ENCODE results near the gene CCDC12.

CCDC12 gene

GRCh38 chr3:46978381-46978780, 1.8 kb upstream of the CCDC12 start:
- no peak overlapping the region for H3K4me2 ChIP-seq (ENCODE audit: low read length, poor library complexity, severe bottlenecking)
- H3K4ac ChIP-seq (ENCODE audit: low read depth in 1 of 2, low read length in 2 of 2), result no peak overlapping the region
- no peak for DNase-seq
- no peak overlapping the region for H2AFZ ChIP-seq (ENCODE audit: low read depth, low read length)
- no peak overlapping the region for H2BK15ac ChIP-seq (ENCODE audit: low read depth, poor library complexity, severe bottlenecking)
- H4K91ac ChIP-seq (ENCODE audit: low read length), result no peak overlapping the region
- peak overlapping the region; percentile 4 for H2AK5ac ChIP-seq (ENCODE audit: low read length, severe bottlenecking)
- no peaks in the 10 kb centered on the region for H3K27me3 ChIP-seq (ENCODE audit: control insufficient read depth in 1 of 2, insufficient read depth in 1 of 2, low read length in 2 of 2)
- no peak overlapping the region for H3K23ac ChIP-seq (ENCODE audit: low read length in 2 of 2)
- H2BK12ac ChIP-seq (ENCODE audit: low read length in 2 of 2), result no peak overlapping the region
- H3K18ac ChIP-seq (ENCODE audit: low read depth in 1 of 2, low read length in 2 of 2), result no peak overlapping the region
- no peak overlapping the region for H4K8ac ChIP-seq (ENCODE audit: low read length)
- WGBS, result 98% methylated on average over 8 of the region's 9 CpGs
- H3K79me1 ChIP-seq (replicated peaks; ENCODE audit: low read length, poor library complexity, severe bottlenecking), result peaks cover 17% of the 10 kb centered on the region
- no peaks in the 10 kb centered on the region for H3K9me3 ChIP-seq (ENCODE audit: control insufficient read depth, low read length)
- H3K9ac ChIP-seq (ENCODE audit: low read length), result no peak overlapping the region
- no peak overlapping the region for H3K4me3 ChIP-seq (ENCODE audit: insufficient read depth in 1 of 2, low read depth in 1 of 2, low read length in 2 of 2)
- no peak overlapping the region for H2BK120ac ChIP-seq (ENCODE audit: low read depth, low read length)
- peaks cover 0 to 5% of the 10 kb centered on the region in 2 experiments for H3K36me3 ChIP-seq (ENCODE audit: control insufficient read depth in 1 of 2, insufficient read depth in 2 of 2, low read depth in 1 of 2, low read length in 2 of 2)
- no peak overlapping the region for H3K27ac ChIP-seq (ENCODE audit: low read length, poor library complexity, severe bottlenecking)
- H3K14ac ChIP-seq (ENCODE audit: low read length in 2 of 2), result no peak overlapping the region
- H2BK5ac ChIP-seq (ENCODE audit: low read depth, low read length, poor library complexity, severe bottlenecking), result no peak overlapping the region
- H3K4me1 ChIP-seq (ENCODE audit: control insufficient read depth, insufficient read depth, low read depth, low read length), result peaks cover 24% of the 10 kb centered on the region

- Histone ChIP-seq H2BK12ac (ENCODE audit: low read length in 2 of 2) (peak overlapping the region; percentile 47 to 75), H3K27ac (ENCODE audit: low read length, poor library complexity, severe bottlenecking) (no peak overlapping the region), H3K9me3 (ENCODE audit: control insufficient read depth, low read length) (no peaks in the 10 kb centered on the region), H3K79me1 (replicated peaks; ENCODE audit: low read length, poor library complexity, severe bottlenecking) (peaks cover 17% of the 10 kb centered on the region), H3K27me3 (ENCODE audit: control insufficient read depth in 1 of 2, insufficient read depth in 1 of 2, low read length in 2 of 2) (no peaks in the 10 kb centered on the region), H3K4me1 (ENCODE audit: control insufficient read depth, insufficient read depth, low read depth, low read length) (peaks cover 24% of the 10 kb centered on the region), H3K4ac (ENCODE audit: low read depth in 1 of 2, low read length in 2 of 2) (no peak overlapping the region), H3K14ac (ENCODE audit: low read length in 2 of 2) (no peak overlapping the region), H3K4me2 (ENCODE audit: low read length, poor library complexity, severe bottlenecking) (no peak overlapping the region), H4K8ac (ENCODE audit: low read length) (no peak overlapping the region), H3K18ac (ENCODE audit: low read depth in 1 of 2, low read length in 2 of 2) (peak overlapping the region in 1 of 2 experiments; percentile 34), H3K23ac (ENCODE audit: low read length in 2 of 2) (no peak overlapping the region), H2BK15ac (ENCODE audit: low read depth, poor library complexity, severe bottlenecking) (peak overlapping the region; percentile 44), H2AFZ (ENCODE audit: low read depth, low read length) (no peak overlapping the region), H3K9ac (ENCODE audit: low read length) (no peak overlapping the region), H4K91ac (ENCODE audit: low read length) (peak overlapping the region; percentile 30), H3K4me3 (ENCODE audit: insufficient read depth in 1 of 2, low read depth in 1 of 2, low read length in 2 of 2) (no peak overlapping the region), H2BK5ac (ENCODE audit: low read depth, low read length, poor library complexity, severe bottlenecking) (no peak overlapping the region), H3K36me3 (ENCODE audit: control insufficient read depth in 1 of 2, insufficient read depth in 2 of 2, low read depth in 1 of 2, low read length in 2 of 2) (peaks cover 0 to 5% of the 10 kb centered on the region in 2 experiments), H2BK120ac (ENCODE audit: low read depth, low read length) (no peak overlapping the region), H2AK5ac (ENCODE audit: low read length, severe bottlenecking) (peak overlapping the region; percentile 87)
- DNase-seq, result no peak
- 99% methylated on average over 5 of the region's 5 CpGs for WGBS
These were observed 1.3 kb upstream of the CCDC12 start for GRCh38 chr3:46977811-46978195.

GRCh38 chr3:46974421-46975171, 1.9 kb downstream of the CCDC12 start:
- Histone ChIP-seq H2BK120ac (ENCODE audit: low read depth, low read length) (no peak overlapping the region), H3K79me1 (replicated peaks; ENCODE audit: low read length, poor library complexity, severe bottlenecking) (peaks cover 8% of the 10 kb centered on the region), H3K27ac (ENCODE audit: low read length, poor library complexity, severe bottlenecking) (no peak overlapping the region), H4K91ac (ENCODE audit: low read length) (no peak overlapping the region), H2BK12ac (ENCODE audit: low read length in 2 of 2) (no peak overlapping the region), H2BK5ac (ENCODE audit: low read depth, low read length, poor library complexity, severe bottlenecking) (no peak overlapping the region), H3K4ac (ENCODE audit: low read depth in 1 of 2, low read length in 2 of 2) (no peak overlapping the region), H3K4me1 (ENCODE audit: control insufficient read depth, insufficient read depth, low read depth, low read length) (peaks cover 31% of the 10 kb centered on the region), H3K4me3 (ENCODE audit: insufficient read depth in 1 of 2, low read depth in 1 of 2, low read length in 2 of 2) (peak overlapping the region in 1 of 2 experiments; percentile 88), H3K9ac (ENCODE audit: low read length) (no peak overlapping the region), H3K14ac (ENCODE audit: low read length in 2 of 2) (no peak overlapping the region), H2AK5ac (ENCODE audit: low read length, severe bottlenecking) (peak overlapping the region; percentile 26), H2BK15ac (ENCODE audit: low read depth, poor library complexity, severe bottlenecking) (no peak overlapping the region), H3K18ac (ENCODE audit: low read depth in 1 of 2, low read length in 2 of 2) (no peak overlapping the region), H2AFZ (ENCODE audit: low read depth, low read length) (no peak overlapping the region), H3K9me3 (ENCODE audit: control insufficient read depth, low read length) (no peaks in the 10 kb centered on the region), H3K23ac (ENCODE audit: low read length in 2 of 2) (no peak overlapping the region), H3K27me3 (ENCODE audit: control insufficient read depth in 1 of 2, insufficient read depth in 1 of 2, low read length in 2 of 2) (no peaks in the 10 kb centered on the region), H4K8ac (ENCODE audit: low read length) (no peak overlapping the region), H3K36me3 (ENCODE audit: control insufficient read depth in 1 of 2, insufficient read depth in 2 of 2, low read depth in 1 of 2, low read length in 2 of 2) (peaks cover under 1 to 9% of the 10 kb centered on the region in 2 experiments), H3K4me2 (ENCODE audit: low read length, poor library complexity, severe bottlenecking) (no peak overlapping the region)
- 95% methylated on average over 9 of the region's 9 CpGs for WGBS
- no peak for DNase-seq

- Histone ChIP-seq H4K91ac (ENCODE audit: low read length) (no peak overlapping the region), H2BK5ac (ENCODE audit: low read depth, low read length, poor library complexity, severe bottlenecking) (no peak overlapping the region), H2BK12ac (ENCODE audit: low read length in 2 of 2) (no peak overlapping the region), H3K14ac (ENCODE audit: low read length in 2 of 2) (no peak overlapping the region), H3K36me3 (ENCODE audit: control insufficient read depth in 1 of 2, insufficient read depth in 2 of 2, low read depth in 1 of 2, low read length in 2 of 2) (peaks cover 9 to 10% of the 10 kb centered on the region in 2 experiments), H3K4ac (ENCODE audit: low read depth in 1 of 2, low read length in 2 of 2) (no peak overlapping the region), H2BK120ac (ENCODE audit: low read depth, low read length) (no peak overlapping the region), H3K23ac (ENCODE audit: low read length in 2 of 2) (no peak overlapping the region), H3K27me3 (ENCODE audit: control insufficient read depth in 1 of 2, insufficient read depth in 1 of 2, low read length in 2 of 2) (no peaks in the 10 kb centered on the region), H3K79me1 (replicated peaks; ENCODE audit: low read length, poor library complexity, severe bottlenecking) (no peaks in the 10 kb centered on the region), H3K9ac (ENCODE audit: low read length) (no peak overlapping the region), H3K27ac (ENCODE audit: low read length, poor library complexity, severe bottlenecking) (no peak overlapping the region), H2AK5ac (ENCODE audit: low read length, severe bottlenecking) (no peak overlapping the region), H2BK15ac (ENCODE audit: low read depth, poor library complexity, severe bottlenecking) (no peak overlapping the region), H4K8ac (ENCODE audit: low read length) (no peak overlapping the region), H3K9me3 (ENCODE audit: control insufficient read depth, low read length) (no peaks in the 10 kb centered on the region), H2AFZ (ENCODE audit: low read depth, low read length) (no peak overlapping the region), H3K4me1 (ENCODE audit: control insufficient read depth, insufficient read depth, low read depth, low read length) (peaks cover 32% of the 10 kb centered on the region), H3K4me3 (ENCODE audit: insufficient read depth in 1 of 2, low read depth in 1 of 2, low read length in 2 of 2) (no peak overlapping the region), H3K4me2 (ENCODE audit: low read length, poor library complexity, severe bottlenecking) (no peak overlapping the region), H3K18ac (ENCODE audit: low read depth in 1 of 2, low read length in 2 of 2) (no peak overlapping the region)
- 100% methylated on average over 1 of the region's 2 CpGs for WGBS
- no peak for DNase-seq
These were observed 4.1 kb downstream of the CCDC12 start for GRCh38 chr3:46972396-46972795.
